ENCODE measurements around the gene MTHFD1.
A peak's percentile ranks its signal among the peaks of the same experiment; 100 is the strongest.

The MTHFD1 gene

GRCh38 chr14:64496764-64497163, 108.6 kb downstream of the MTHFD1 start:
- DNase-seq: no peak

- DNase-seq: no peak
These were observed 111.9 kb downstream of the MTHFD1 start for GRCh38 chr14:64500088-64500487.

- DNase-seq: peak; percentile 38
These were observed 113.4 kb downstream of the MTHFD1 start for GRCh38 chr14:64501411-64502171.

- DNase-seq: no peak
These were observed 114.3 kb downstream of the MTHFD1 start for GRCh38 chr14:64502456-64502855.

GRCh38 chr14:64502887-64503433, 114.8 kb downstream of the MTHFD1 start:
- no peak for DNase-seq

GRCh38 chr14:64503434-64504309, 115.5 kb downstream of the MTHFD1 start, which contains the start of gene ZBTB25:
Gene ZBTB25 (minus strand): TSS chr14:64503838. CDS start chr14:64490533, 13,305 bp downstream.
- peak; percentile 96 for DNase-seq

GRCh38 chr14:64504310-64504896, 116.2 kb downstream of the MTHFD1 start, which contains the start of gene ZBTB1:
Gene ZBTB1 (plus strand): TSS chr14:64504770. CDS start chr14:64521505, 16,735 bp downstream.
- DNase-seq: peak; percentile 92

GRCh38 chr14:64504897-64505794, 117.0 kb downstream of the MTHFD1 start:
- peak; percentile 92 for DNase-seq

GRCh38 chr14:64506721-64507120, 118.6 kb downstream of the MTHFD1 start:
- no peak for DNase-seq

GRCh38 chr14:64507376-64508156, 119.4 kb downstream of the MTHFD1 start:
- no peak for DNase-seq

GRCh38 chr14:64508215-64508776, 120.1 kb downstream of the MTHFD1 start:
- DNase-seq: no peak

GRCh38 chr14:64509036-64509435, 120.9 kb downstream of the MTHFD1 start:
- DNase-seq: no peak

Measured in fibroblast of skin of scalp (primary cell).